ENCODE data around the gene FEV.

Gene FEV

DNA sequence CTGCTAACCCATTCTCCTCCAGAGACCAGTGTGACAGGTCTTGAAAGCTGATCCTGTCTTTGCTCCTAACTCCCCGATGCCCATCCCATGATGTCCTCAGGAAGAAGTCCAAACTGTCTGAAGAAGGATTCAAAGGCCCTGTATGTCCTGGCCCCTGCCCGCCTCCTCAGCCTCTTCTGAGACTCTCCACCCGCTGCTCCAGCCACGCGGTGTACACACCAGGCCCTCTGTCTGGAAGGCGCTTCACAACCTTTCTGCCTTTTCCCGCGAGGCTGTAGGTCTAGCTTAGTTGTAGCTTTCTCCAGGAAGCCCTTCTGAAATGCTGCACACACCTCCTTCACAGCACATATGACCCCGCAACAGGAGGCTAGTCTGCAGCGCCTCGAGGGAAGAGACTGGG, 31.7 kb upstream of the FEV start:
- FAIRE-seq = no peak

DNA sequence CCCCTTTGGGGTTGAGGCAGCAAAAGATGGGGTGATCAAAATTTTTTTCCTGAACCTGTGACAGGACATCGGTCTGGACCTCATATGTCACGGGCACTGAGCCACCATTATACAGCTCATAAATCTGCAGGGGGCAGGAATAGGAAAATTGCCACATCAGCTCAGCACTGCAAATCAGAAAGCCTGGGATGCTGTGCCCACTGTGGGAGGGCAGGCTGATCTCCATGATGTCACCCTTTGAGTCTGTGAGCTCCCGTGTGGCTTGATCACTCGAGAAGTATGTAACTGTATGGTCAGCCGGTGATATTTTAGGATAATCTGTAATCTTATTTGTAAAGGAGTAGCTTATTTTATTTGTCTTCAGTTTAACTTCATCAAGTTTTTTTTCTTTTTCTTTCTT, 25.9 kb upstream of the FEV start:
- FAIRE-seq = no peak

- no peak for FAIRE-seq
These were observed 25.3 kb upstream of the FEV start for GRCh38 chr2:219010162-219010756.

- no peak for FAIRE-seq
These were observed 24.3 kb upstream of the FEV start for GRCh38 chr2:219009294-219009693.

DNA sequence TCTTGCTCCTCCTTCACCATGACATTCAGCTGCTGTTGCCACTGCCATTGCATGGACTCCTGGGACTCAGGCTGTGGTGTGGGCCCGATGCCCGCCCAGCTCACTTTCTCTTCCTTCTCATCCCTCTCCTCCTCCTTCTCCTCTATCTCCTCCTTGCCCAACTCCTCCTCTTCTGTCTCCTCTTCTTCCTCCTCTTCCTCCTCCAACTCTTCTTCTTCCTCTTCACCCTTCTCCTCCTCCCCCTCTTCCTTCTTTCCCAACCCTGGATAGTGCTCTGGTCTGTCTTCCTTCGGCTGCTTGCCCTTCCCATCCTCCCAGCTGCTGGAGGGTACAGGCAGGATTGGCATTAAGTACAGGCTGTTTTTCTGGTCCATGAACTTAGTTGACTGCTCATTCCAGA, 19.0 kb upstream of the FEV start:
- FAIRE-seq = no peak

- no peak for FAIRE-seq
These were observed 18.3 kb upstream of the FEV start for GRCh38 chr2:219003267-219003634.

GRCh38 chr2:219002395-219003266, 17.6 kb upstream of the FEV start:
- no peak for FAIRE-seq

GRCh38 chr2:219001577-219002394, 16.8 kb upstream of the FEV start:
- no peak for FAIRE-seq

GRCh38 chr2:219001100-219001576, 16.2 kb upstream of the FEV start:
- no peak for FAIRE-seq

GRCh38 chr2:219000569-219000960, 15.6 kb upstream of the FEV start:
- FAIRE-seq = no peak

DNA sequence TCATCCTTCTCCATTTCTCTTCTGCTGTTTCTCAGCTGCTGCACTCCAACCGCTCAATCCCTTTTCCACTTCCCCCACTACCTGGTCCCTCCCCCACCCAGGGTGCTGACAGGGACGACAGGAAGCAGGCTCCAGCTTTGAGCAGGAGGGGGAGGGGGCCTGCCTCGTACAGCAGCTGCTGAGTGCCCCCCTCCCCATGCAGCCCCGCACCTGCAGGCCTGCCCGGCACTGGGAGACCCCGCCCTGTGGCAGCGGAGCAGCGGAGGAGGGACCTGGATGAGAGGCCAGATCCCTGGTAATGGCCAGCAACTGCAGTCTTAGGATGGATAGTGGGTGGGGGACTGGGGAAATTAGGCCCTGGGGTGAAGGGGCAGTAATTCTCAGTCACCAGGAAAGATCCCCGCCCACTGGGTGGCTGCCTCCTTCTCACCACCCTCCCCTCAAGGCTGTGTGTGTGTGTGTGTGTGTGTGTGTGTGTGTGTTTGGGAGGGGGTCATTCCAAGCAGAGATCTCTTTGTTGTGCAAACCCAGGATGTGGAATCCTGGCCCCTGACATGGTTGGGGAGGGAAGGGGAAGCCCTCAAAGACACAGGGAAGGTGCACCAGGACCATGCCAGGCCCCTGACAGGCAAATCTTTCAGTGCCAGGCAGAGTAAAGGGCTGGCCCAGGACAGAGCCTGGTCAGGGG, 15.0 kb upstream of the FEV start:
- FAIRE-seq = no peak

GRCh38 chr2:218999021-218999880, 14.3 kb upstream of the FEV start:
- no peak for FAIRE-seq

GRCh38 chr2:218998414-218999002, 13.5 kb upstream of the FEV start:
- no peak for FAIRE-seq

DNA sequence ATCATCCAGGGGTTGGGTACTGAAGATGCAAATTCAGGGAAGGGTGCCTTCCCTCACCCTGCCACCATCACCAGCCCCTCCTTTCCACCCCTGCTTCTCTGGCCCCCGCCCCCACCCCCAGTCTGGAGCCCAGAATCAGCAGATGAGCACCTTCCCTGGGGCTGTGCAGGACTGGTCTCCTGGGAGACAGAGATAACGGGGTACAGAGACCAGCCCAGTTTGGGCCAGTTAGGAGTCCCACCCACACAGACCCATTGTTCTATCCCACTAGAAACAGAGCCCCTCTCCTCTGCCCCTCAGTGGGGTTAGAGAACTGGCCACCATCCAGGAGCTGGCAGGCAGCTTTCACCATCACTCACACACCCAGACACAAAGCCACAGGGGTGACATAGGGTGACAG, 12.7 kb upstream of the FEV start:
- FAIRE-seq = no peak

- no peak for FAIRE-seq
These were observed 12.0 kb upstream of the FEV start for GRCh38 chr2:218996937-218997336.

- FAIRE-seq = no peak
These were observed 11.2 kb upstream of the FEV start for GRCh38 chr2:218995972-218996711.

- no peak for FAIRE-seq
These were observed 10.6 kb upstream of the FEV start for GRCh38 chr2:218995561-218995960.

GRCh38 chr2:218993345-218994315, 8.6 kb upstream of the FEV start, which contains the start of gene CRYBA2:
Gene CRYBA2 (minus strand): TSS chr2:218993422. CDS start chr2:218993176, 246 bp downstream.
- no peak for FAIRE-seq

DNA sequence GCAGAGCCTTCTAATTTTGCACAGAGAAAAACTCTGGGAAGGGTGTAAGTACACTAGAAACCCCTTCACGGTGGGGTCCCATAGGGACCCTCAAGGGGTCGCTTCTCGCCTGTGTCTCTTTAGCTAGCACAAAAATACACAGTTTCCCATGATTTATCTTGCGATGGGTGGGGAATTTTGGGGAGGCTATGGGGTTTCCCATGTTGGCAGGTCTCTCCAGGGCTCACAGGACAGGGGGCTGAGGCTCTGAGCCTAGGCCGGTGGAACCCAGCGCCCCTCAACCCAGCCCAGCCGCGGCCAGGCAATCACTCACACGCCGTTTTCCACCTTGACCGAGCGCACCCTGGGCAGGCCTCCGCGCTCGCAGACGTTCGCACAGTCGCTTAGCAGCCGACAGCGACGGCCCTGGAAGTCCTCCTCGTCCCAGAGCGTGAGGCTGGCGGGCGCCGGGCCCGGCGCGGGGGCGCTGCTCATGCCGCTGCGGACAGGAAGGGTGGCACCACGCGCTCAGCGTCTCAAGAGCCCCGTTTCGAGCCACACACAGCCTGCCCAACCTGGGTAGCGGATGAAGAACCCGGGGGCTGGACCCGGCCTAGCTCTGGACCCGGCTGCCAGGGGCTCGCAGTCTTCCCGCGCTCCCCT, 7.8 kb upstream of the FEV start:
- no peak for FAIRE-seq

Data from A204.1 (cell line).